GM10266 (cell line): Measurements from ENCODE around the gene EPHA7.
A peak's percentile ranks its signal among the peaks of the same experiment; 100 is the strongest.

ENCODE experiments used
- DNase-seq: peaks from one replicate; pipeline ENCODE4 v3.0.0; 2012; ENCODE audit errors: extremely low spot score
- TF ChIP-seq, protein P1 (sequence below): IDR thresholded peaks from 2 replicates; pipeline ENCODE4 v1.5.1; 2012; ENCODE audit warnings: mild to moderate bottlenecking, low read depth; ENCODE audit not compliant: control insufficient read depth, insufficient read depth; ENCODE audit errors: missing control alignments

EPHA7 gene

GRCh38 chr6:93416571-93417420 lies 2.6 kb downstream of the EPHA7 start:
- DNase-seq, result peak; percentile 41
- TF ChIP-seq, protein P1, sequence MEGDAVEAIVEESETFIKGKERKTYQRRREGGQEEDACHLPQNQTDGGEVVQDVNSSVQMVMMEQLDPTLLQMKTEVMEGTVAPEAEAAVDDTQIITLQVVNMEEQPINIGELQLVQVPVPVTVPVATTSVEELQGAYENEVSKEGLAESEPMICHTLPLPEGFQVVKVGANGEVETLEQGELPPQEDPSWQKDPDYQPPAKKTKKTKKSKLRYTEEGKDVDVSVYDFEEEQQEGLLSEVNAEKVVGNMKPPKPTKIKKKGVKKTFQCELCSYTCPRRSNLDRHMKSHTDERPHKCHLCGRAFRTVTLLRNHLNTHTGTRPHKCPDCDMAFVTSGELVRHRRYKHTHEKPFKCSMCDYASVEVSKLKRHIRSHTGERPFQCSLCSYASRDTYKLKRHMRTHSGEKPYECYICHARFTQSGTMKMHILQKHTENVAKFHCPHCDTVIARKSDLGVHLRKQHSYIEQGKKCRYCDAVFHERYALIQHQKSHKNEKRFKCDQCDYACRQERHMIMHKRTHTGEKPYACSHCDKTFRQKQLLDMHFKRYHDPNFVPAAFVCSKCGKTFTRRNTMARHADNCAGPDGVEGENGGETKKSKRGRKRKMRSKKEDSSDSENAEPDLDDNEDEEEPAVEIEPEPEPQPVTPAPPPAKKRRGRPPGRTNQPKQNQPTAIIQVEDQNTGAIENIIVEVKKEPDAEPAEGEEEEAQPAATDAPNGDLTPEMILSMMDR, result no peak

- TF ChIP-seq, protein P1, result no peak
- DNase-seq, result no peak
These were observed 6.2 kb downstream of the EPHA7 start for GRCh38 chr6:93413190-93413589.

DNA sequence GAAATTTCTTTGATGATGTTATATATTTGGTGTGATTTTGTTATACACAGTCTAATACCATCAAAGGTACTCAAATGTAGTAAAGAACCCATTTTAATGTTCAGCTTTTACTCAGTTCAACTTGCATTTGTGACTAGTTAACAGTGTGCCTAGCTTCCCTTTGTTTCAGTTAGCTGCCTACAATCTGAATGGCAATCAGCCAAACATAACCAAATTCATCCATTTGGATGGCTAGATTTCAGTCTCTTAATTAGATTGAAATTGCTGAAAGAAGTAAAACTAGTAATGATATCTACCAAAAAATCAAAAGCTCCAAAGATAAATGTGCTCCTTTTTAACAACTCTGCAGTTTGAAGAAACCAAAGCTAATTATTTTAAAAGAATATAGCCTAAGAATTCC lies 6.9 kb downstream of the EPHA7 start:
- DNase-seq, result no peak
- TF ChIP-seq, protein P1, result no peak

DNA sequence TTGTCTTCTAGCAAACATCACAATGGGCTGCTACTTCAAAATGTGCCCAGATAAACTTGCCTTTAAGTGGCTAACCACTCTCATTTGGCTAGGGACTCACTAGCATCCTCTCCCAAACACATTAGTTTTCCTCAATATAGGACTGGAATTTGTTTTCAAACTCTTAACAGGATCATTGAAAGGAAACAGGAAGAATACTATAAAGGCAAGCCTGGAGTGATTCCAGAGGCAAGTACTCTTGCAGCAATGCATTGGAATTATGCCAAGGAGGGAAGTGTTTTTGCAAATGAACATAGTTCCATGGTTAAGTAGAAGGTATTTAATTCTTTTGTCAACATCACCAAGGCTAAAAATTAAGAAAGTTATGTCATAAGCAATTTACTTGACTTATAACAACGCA lies 12.2 kb downstream of the EPHA7 start:
- DNase-seq, result no peak

GRCh38 chr6:93403390-93403789 lies 16.0 kb downstream of the EPHA7 start:
- TF ChIP-seq, protein P1, result no peak
- no peak for DNase-seq

More for the DNA sequence above, 12.2 kb downstream of the EPHA7 start:
- TF ChIP-seq, protein P1, result no peak

DNA sequence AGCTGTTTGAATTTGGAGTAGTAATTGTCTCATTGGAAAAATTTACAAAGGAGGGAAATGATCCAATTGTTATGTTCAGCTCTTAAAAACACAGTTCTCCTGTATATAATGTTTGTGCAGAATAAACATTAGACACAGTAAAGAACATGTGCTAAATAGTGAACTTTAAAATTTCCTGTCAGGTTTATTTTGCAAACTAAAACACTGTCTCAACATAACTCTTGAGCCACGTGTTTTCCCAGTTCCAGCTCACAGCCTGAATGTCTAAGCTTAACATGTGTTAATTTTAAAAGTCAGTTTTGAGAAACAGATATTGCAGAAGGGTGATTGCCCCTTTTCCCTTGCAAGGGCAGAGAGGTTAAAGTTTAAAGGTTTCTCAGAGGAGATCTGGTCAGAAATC lies 20.6 kb downstream of the EPHA7 start:
- DNase-seq, result no peak
- TF ChIP-seq, protein P1, result no peak

- DNase-seq, result no peak
- TF ChIP-seq, protein P1, result no peak
These were observed 24.9 kb downstream of the EPHA7 start for GRCh38 chr6:93394471-93394870.
